HTERT RPE-1 (cell line): ENCODE measurements around the gene ESAM.

Source experiments
- in situ Hi-C: fragments of 300-500 bp; cut with MboI; formaldehyde crosslinking; loops from 4 replicates; pipeline ENCODE4 v1.14.3; 2020; ENCODE audit warnings: low sequenced_read_pairs

Gene ESAM

DNA sequence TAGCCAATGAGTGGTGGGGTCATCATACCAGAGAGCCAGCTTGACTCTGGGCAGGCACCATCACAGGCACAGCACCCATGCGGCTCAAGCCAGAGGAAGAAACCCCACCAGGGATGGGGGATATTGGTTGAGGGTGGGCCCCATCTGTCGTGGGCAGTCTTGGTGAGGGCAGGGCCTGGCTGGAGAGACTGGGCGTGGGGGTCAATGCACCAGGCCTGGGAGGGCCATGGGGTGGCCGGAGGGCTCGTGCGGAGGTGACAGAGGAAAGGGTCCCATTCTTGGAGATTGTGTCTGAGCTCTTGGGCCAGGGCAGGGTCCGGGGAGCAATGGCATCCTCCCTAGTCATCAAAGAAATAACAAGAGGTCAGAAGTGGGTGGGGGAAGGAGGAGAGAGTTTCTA lies 8.5 kb downstream of the ESAM start:
- in situ Hi-C loops: no loop called here

- in situ Hi-C loops: no loop called here
Measured at GRCh38 chr11:124753205-124753604, 8.9 kb downstream of the ESAM start.

DNA sequence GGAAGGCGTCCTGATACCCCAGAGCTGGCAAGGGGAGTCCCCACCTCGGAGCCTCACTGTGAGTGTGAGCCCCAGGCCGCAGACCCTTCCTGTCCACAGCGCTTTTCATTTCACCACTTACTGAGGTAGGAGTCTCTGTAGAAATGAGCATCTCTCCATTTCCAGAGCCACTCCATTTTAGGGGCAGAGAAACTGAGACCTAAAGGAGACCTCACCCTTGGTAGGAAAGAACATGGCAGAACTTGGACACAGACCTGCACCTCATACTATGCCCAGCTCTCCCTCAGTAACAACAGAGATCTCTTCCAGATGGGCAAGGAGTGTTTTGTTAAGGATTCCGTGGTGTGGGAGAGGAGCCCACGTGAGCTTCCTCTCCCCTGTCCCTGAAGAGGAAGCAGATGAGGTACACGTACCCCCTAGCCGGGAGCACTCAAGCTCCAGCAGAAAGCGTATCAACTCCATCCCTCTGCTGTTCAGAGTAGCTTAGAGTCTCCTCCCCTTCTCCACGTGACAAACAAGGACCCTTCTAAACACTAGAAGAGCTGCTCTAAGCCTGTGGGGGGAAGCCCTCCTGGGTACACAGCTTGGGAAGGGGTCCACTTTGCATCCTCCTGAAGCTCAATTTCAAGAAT lies 9.5 kb downstream of the ESAM start:
- in situ Hi-C loops: no loop called here

- in situ Hi-C loops: no loop called here
Measured at GRCh38 chr11:124751741-124752470, 10.2 kb downstream of the ESAM start, which contains the start of gene VSIG2. Gene VSIG2 (minus strand): TSS chr11:124752255. CDS start chr11:124752137, 118 bp downstream.

GRCh38 chr11:124751391-124751740 lies 10.7 kb downstream of the ESAM start:
- in situ Hi-C loops: no loop called here

- in situ Hi-C loops: no loop called here
Measured at GRCh38 chr11:124749912-124750311, 12.2 kb downstream of the ESAM start.

GRCh38 chr11:124748481-124749343 lies 13.4 kb downstream of the ESAM start:
- in situ Hi-C loops: no loop called here

DNA sequence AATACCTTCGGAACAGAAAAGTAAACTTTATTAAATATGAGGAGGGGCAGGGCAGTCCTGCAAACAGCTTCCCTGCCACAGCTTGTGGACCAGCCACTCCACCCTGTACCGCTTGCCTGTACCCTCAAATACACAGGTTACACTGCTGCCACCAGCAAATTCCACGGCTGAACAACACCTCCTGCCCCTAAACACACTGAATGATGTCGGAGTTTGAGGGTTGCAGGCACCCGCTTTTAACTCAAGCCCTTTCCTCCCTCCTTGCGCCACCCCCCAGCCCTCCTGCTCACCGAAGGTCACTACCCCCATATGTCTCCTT lies 14.0 kb downstream of the ESAM start:
- in situ Hi-C loops: no loop called here

DNA sequence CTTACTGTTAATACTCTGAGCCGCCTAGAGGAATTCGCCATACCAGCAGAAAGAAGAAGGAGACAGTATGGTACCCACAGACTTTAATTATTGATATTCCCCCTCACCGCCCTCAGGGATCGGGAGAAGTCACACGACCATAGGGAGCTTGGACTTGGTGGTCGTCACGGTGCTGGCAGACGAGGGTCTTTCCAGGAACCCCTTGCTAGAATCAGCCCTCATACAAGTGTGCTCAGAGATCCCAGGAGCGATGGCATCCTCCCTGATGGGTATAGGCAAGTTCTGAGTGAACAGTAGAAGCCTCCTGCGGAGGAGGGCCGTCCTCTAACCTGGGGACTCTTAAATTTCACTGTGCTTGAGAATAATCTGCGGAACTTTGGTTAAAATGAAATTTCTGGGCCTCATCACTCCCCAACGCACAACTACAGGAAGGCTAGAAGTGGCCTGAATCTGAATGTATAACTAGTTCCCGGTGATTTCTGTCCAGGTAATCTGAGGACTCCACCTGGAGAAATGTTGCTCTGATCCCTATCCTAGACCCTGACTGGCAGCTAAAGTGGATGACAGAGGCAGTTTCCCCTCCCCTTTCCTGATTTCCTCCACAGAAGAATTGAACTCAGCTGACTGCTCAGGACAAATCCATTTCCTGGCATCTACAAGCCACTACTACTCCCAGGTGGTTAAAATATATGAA lies 14.5 kb downstream of the ESAM start:
- in situ Hi-C loops: no loop called here

DNA sequence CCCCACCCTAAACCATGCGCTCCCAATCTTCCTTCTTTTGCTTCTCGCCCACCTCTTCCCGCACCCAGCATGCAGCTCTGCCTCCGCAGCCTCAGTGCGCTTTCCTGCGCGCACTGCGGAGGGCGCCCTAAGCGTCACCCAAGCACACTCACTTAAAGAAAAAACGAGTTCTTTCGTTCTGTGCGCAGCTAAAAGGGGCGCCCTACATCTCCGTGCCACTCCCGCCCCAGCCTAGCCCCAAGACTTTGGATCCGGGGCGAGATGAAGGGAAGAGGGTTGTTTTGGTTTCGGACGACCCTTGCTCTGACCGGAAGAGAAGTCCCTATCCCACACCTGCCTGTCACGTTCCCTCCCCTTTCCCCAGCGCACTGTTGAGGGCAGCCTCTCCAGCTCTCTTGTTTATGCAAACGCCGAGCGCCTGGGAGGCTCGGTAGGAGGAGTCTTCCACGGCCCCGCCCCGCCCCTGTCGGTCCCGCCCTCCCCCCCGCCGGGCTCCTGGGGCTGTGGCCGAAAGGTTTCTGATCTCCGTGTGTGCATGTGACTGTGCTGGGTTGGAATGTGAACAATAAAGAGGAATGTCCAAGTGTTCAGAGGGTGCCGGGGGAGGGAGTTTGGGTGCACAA lies 15.4 kb downstream of the ESAM start:
- in situ Hi-C loops: no loop called here

DNA sequence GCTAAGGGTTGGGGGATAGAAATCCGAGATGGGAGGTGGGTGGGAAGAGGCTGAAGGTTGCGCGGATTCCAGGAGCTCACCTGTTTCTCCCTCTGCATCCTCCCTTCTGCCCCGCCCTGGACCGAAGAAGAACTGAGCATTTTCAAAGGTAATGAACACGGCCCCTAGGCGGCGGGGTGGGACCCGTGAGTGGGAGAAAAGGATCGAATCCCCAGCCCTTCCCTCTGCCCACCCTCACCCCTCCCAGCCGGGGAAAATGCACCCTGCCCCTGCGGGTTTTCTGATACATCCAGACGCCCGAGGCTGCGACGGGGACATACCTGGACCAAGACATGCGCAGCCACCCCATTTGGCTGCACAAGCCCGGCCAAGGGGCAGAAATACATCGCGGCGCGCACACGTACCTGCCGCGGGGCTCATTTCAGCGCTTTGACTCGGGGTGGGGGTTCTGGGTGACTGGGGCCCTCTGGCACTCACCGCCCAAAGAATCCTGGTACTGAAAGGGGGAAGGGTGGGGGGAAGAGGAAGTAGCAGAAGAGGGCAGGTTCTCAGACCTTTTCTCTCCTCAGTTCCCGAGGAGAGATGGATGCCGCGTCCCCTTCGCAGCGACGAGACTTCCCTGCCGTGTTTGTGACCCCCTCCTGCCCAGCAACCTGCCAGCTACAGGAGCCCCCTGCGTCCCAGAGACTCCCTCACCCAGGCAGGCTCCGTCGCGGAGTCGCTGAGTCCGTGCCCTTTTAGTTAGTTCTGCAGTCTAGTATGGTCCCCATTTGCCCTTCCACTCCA lies 16.1 kb downstream of the ESAM start:
- in situ Hi-C loops: no loop called here

DNA sequence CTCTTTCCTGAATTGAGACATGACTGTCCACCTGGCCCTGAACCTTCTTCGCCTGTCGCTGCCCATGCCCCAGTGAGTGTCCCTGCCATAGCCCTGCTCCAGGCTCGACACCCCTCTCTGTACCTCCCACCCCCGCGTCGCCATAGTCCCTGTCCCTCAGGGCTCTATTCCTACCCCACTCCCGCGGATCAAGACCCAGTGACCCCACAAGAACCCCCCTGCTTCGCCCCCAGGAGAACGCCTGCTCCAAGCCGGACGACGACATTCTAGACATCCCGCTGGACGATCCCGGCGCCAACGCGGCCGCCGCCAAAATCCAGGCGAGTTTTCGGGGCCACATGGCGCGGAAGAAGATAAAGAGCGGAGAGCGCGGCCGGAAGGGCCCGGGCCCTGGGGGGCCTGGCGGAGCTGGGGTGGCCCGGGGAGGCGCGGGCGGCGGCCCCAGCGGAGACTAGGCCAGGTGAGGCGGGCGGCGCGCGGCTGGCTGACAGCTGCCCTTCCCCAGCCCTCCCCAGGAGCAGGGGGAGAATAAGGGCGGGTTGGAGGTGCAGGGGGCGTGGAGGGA lies 16.7 kb downstream of the ESAM start:
- in situ Hi-C loops: no loop called here

DNA sequence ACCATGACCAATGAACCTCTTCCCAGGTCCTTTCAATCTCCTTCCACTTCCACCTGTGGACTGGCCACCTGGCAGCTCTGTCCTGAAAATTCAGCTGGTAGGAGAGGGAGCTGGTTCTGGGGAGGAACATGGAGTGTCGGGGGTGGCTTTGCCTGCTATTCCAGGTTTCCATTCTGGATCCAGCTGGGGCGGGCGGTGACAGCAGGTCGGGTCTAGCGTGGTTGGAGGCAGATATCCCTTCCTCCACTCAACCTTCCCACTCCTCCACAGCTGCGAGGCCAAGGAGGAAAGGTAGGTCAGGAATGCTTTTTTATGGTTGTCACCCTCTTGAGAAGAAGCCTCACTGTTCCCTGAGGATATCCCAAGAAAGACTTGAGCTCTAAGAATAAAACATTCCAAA lies 19.0 kb downstream of the ESAM start:
- in situ Hi-C loops: no loop called here

GRCh38 chr11:124742555-124742954 lies 19.5 kb downstream of the ESAM start:
- in situ Hi-C loops: no loop called here

DNA sequence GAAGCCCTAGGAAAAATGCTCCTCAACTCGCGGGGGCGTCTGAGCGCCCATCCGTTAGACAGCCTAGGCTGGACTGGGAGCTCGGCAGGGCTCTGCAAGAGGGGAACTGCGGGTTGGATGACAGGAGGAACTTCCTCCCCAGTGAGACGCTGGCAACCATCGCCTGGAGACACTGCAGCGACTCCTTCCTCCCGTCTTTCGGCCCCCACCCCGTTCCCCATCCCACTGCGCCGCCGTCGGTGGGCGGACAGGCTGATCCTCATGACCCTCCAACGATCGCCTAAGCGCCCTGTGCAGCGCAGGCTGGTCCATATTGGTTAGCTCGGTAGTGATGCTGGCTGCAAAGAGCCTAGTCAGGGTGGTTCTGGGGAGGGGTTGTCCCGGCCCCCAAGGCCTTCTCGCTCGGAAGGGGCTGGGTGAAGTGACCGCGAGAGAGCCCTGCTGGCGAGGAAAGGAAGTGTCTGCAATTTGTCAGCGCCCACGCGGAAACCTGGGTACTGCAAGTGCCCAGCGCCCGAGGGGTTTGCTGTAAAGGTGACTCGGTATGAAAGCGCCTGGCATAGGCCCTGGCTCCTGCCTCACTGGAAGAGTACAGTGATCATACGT lies 21.7 kb downstream of the ESAM start:
- in situ Hi-C loops: no loop called here

DNA sequence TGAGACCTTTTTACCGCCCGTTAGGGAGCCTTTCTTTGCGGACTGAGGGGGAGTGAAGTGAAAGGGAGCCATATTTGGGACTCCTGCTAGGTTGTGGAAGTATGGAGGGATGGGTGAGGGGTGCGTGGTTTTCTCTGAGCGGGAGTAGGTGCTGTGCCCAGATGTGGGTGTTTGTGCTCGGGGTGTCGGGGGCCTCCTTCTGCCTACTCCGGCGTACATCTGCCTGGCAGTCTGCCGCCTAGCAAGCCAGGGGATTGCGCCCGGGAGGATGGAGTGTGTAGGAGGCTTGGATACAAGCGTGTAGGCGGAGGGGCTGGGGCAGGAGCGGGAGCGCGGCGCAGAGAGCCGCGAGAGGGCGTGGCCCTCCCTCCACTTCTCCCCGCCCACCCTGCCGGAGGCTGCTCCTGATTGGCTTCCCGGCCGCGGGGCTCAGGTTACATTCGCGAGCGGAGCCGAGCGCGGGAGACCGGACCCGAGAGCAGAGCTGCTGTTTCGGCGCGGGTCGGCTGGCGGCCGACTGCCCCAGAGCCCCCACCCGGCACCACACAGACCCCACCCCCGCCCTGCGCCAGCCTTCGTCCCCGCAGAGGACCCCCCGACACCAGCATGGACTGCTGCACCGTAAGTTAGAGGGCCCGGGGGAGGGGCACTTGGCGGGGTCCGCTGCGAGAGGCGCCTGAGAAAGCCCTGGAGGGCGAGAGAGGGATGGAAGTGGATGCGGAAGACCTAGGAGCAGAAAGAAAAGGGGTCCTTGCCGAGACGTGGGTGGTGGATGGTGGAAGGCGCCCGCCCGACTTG lies 22.4 kb downstream of the ESAM start, which contains the start of gene NRGN:
Gene NRGN (plus strand): TSS at position 464 of the 798 bp plus-strand sequence. CDS start 143 bp downstream, at position 607.
- in situ Hi-C loops: no loop called here

DNA sequence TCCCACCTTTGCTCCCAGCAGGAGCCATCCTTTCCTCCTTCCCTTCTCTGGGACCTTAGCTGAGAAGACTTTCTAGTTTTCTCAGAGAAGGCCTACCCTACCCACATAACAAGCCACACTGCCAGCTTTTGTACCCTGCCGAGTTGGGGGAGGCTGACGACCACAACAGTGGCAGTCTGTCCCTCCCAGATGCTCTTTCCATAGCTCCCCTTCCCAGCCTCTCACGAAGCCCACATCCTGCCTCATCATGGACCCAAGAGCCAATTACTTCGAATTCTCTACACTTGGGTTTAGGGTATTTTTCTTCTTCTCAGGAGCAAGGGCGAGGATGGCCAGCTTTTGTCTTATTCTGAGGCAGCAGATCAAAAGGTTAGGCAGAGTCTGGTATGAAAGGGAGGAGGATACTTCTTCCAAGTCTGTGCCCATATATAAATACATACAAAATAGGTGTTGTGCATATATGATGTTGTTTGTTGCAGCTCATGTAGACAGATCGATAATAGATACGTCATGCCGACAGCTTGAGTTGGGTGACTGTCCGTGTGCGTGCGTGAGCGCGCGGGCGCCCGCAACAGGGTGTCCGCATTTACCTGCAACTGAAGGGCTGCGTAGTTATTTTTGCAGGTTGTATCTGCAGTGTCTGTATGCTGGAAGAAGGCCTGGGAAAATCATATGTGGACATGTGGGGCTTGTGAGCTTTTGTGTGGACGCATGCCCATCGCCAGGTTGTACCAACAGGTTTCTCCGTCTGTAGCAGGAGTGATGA lies 23.2 kb downstream of the ESAM start:
- in situ Hi-C loops: no loop called here
